ENCODE data around the gene ROR1. TPM values are rescaled to one million over a fixed set of nuclear protein-coding genes. Genes with fewer than 3 reads are reported as not detected.

Gene ROR1
- total and polyA plus RNA-seq, 10 of the 15 experiments (the other 5 are each of a cell fraction or from before 2014, with no cell fraction given): 0.02 to 0.08 (median 0.05) TPM; not detected in 6

DNA sequence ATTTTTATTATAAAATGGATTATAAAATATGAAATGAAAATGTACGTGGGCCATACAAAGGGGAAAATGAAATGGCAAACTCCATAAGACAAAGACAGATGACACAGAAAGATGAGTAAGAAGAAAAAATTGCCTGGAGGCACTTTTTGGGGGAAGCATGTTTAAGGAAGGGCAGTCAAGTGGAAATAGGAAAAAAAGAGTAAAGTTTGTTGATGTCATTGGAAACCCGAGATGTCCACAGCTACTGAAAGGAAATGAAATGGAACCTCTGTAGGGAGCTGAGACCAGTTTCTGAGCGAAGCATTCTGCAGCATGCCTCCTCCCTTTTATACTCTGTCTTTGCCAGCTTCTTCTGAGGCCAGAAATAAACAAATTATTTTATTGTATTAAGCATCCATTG lies 226.2 kb downstream of the ROR1 start:
- Histone ChIP-seq H3K36me3 (ENCODE audit: control insufficient read depth in 2 of 2, insufficient read depth in 2 of 2, low read length in 1 of 2) (no peaks in the 10 kb centered on the region), H3K27me3 (replicated peaks in 1 of 2; ENCODE audit: control insufficient read depth in 2 of 2, insufficient read depth in 2 of 2, low read length in 1 of 2) (no peaks in the 10 kb centered on the region), H3K4me3 (no peak overlapping the region), H4K20me1 (ENCODE audit: control insufficient read depth, insufficient read depth) (no peaks in the 10 kb centered on the region), H3K4me2 (ENCODE audit: control insufficient read depth, insufficient read depth) (no peak overlapping the region), H2AFZ (ENCODE audit: control insufficient read depth, low read depth, low read length) (no peak overlapping the region), H3K9me3 (replicated peaks; ENCODE audit: control insufficient read depth, insufficient read depth, low read length) (no peaks in the 10 kb centered on the region), H3K9ac (ENCODE audit: control insufficient read depth, insufficient read depth, low read length) (no peak overlapping the region), H3K27ac (ENCODE audit: control insufficient read depth, insufficient read depth) (no peak overlapping the region), H3K79me2 (ENCODE audit: control insufficient read depth, insufficient read depth, low read length) (no peaks in the 10 kb centered on the region), H3K4me1 (ENCODE audit: control insufficient read depth, insufficient read depth, low read length) (no peaks in the 10 kb centered on the region)
- RAD21 ChIA-PET (ENCODE audit: unreplicated experiment): no interaction called here
- WGBS (ENCODE audit: insufficient coverage, insufficient replicate concordance, low lambda C conversion rate, missing lambda C conversion rate): 13% methylated on average over 3 of the region's 3 CpGs
- no peak for TF ChIP-seq RB1 (IDR thresholded peaks at IDR 0.05; ENCODE audit: borderline replicate concordance)
- in situ Hi-C loops (cut with MboI) (no loop called here), intact Hi-C loops (cut with micrococcal nuclease; ENCODE audit: unreplicated experiment) (no loop called here)
- SMC1A ChIA-PET (ENCODE audit: uncharacterized antibody, unreplicated experiment): interaction anchor here (1.3 kb wide), 1 partner anchor 27 kb away, joined by 3 read pairs; no protein-coding TSS in a partner anchor
- no TSS peak for BruUV-seq (replicated peaks)
- DNase-seq (ENCODE audit: low read depth, low spot score): no peak
- ATAC-seq: no peak
- FAIRE-seq: no peak
- POLR2A ChIA-PET: no interaction called here
- CTCF ChIA-PET: no interaction called here

DNA sequence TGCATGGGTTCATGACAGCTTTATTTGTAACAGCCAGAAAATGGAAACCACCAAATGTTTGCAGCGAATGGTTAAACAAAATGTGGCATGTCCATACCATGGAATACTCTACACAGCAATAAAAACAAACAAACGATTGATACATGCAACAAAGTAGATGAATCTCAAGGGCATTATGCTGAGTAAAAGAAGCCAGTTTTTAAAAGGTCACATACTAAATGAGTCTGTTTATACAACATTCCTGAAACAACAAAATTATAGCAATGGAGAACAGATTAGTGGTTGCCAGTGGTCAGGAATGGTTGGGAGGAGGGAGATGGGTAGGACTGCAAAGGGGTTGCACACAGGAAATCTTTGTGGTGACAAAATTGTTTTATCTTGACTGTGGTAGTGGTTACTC lies 227.2 kb downstream of the ROR1 start:
- Histone ChIP-seq H3K4me1 (ENCODE audit: control insufficient read depth, insufficient read depth, low read length) (no peaks in the 10 kb centered on the region), H3K27ac (ENCODE audit: control insufficient read depth, insufficient read depth) (no peak overlapping the region), H3K4me2 (ENCODE audit: control insufficient read depth, insufficient read depth) (no peak overlapping the region), H3K4me3 (no peak overlapping the region), H3K79me2 (ENCODE audit: control insufficient read depth, insufficient read depth, low read length) (no peaks in the 10 kb centered on the region), H3K9me3 (replicated peaks; ENCODE audit: control insufficient read depth, insufficient read depth, low read length) (no peaks in the 10 kb centered on the region), H4K20me1 (ENCODE audit: control insufficient read depth, insufficient read depth) (no peaks in the 10 kb centered on the region), H3K36me3 (ENCODE audit: control insufficient read depth in 2 of 2, insufficient read depth in 2 of 2, low read length in 1 of 2) (no peaks in the 10 kb centered on the region), H3K27me3 (replicated peaks in 1 of 2; ENCODE audit: control insufficient read depth in 2 of 2, insufficient read depth in 2 of 2, low read length in 1 of 2) (no peaks in the 10 kb centered on the region), H3K9ac (ENCODE audit: control insufficient read depth, insufficient read depth, low read length) (no peak overlapping the region), H2AFZ (ENCODE audit: control insufficient read depth, low read depth, low read length) (no peak overlapping the region)
- no TSS peak for BruUV-seq (replicated peaks)
- CTCF ChIA-PET: interaction anchor here (1.4 kb wide), 1 partner anchor 243 kb away, joined by 3 read pairs; no protein-coding TSS in a partner anchor
- intact Hi-C loops (cut with micrococcal nuclease; ENCODE audit: unreplicated experiment) (no loop called here), in situ Hi-C loops (cut with MboI) (no loop called here)
- SMC1A ChIA-PET (ENCODE audit: uncharacterized antibody, unreplicated experiment): interaction anchor here (1.2 kb wide), 1 partner anchor 244 kb away, joined by 3 read pairs; no protein-coding TSS in a partner anchor
- DNase-seq (ENCODE audit: low read depth, low spot score) (no peak), FAIRE-seq (no peak), ATAC-seq (no peak)
- POLR2A ChIA-PET: no interaction called here
- RAD21 ChIA-PET (ENCODE audit: unreplicated experiment): interaction anchor here (0.6 kb wide), 1 partner anchor 247 kb away, joined by 4 read pairs; no protein-coding TSS in a partner anchor
- 40% methylated on average over 2 of the region's 2 CpGs for WGBS (ENCODE audit: insufficient coverage, insufficient replicate concordance, low lambda C conversion rate, missing lambda C conversion rate)
- no peak for TF ChIP-seq MEF2A (IDR thresholded peaks at IDR 0.05; ENCODE audit: insufficient read depth, low read depth, low read length)
- TF ChIP-seq, protein P1, sequence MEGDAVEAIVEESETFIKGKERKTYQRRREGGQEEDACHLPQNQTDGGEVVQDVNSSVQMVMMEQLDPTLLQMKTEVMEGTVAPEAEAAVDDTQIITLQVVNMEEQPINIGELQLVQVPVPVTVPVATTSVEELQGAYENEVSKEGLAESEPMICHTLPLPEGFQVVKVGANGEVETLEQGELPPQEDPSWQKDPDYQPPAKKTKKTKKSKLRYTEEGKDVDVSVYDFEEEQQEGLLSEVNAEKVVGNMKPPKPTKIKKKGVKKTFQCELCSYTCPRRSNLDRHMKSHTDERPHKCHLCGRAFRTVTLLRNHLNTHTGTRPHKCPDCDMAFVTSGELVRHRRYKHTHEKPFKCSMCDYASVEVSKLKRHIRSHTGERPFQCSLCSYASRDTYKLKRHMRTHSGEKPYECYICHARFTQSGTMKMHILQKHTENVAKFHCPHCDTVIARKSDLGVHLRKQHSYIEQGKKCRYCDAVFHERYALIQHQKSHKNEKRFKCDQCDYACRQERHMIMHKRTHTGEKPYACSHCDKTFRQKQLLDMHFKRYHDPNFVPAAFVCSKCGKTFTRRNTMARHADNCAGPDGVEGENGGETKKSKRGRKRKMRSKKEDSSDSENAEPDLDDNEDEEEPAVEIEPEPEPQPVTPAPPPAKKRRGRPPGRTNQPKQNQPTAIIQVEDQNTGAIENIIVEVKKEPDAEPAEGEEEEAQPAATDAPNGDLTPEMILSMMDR (IDR thresholded peaks at IDR 0.05 in 2 of 3, conservative IDR thresholded peaks at IDR 0.05 in 1 of 3; ENCODE audit: control insufficient read depth in 2 of 3, extremely low read depth in 1 of 3, insufficient read depth in 1 of 3, low read depth in 3 of 3, low read length in 3 of 3): no peak
- TF ChIP-seq SREBF2 (IDR thresholded peaks at IDR 0.05; ENCODE audit: low read length): no peak
- TF ChIP-seq GABPA (IDR thresholded peaks at IDR 0.05; ENCODE audit: low read depth): no peak
- no peak for TF ChIP-seq SMAD5 (IDR thresholded peaks at IDR 0.05; ENCODE audit: low read depth)
- TF ChIP-seq SMC3 (IDR thresholded peaks at IDR 0.05; ENCODE audit: borderline replicate concordance, low read length): no peak
- TF ChIP-seq TCF3 (IDR thresholded peaks at IDR 0.05; ENCODE audit: borderline replicate concordance, insufficient read depth, low read depth, low read length): no peak
- TF ChIP-seq YY1 (IDR thresholded peaks at IDR 0.05; ENCODE audit: low read depth, low read length): no peak
- TF ChIP-seq, protein P2, sequence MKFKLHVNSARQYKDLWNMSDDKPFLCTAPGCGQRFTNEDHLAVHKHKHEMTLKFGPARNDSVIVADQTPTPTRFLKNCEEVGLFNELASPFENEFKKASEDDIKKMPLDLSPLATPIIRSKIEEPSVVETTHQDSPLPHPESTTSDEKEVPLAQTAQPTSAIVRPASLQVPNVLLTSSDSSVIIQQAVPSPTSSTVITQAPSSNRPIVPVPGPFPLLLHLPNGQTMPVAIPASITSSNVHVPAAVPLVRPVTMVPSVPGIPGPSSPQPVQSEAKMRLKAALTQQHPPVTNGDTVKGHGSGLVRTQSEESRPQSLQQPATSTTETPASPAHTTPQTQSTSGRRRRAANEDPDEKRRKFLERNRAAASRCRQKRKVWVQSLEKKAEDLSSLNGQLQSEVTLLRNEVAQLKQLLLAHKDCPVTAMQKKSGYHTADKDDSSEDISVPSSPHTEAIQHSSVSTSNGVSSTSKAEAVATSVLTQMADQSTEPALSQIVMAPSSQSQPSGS (IDR thresholded peaks at IDR 0.05; ENCODE audit: low read length): no peak
- TF ChIP-seq, protein P3, sequence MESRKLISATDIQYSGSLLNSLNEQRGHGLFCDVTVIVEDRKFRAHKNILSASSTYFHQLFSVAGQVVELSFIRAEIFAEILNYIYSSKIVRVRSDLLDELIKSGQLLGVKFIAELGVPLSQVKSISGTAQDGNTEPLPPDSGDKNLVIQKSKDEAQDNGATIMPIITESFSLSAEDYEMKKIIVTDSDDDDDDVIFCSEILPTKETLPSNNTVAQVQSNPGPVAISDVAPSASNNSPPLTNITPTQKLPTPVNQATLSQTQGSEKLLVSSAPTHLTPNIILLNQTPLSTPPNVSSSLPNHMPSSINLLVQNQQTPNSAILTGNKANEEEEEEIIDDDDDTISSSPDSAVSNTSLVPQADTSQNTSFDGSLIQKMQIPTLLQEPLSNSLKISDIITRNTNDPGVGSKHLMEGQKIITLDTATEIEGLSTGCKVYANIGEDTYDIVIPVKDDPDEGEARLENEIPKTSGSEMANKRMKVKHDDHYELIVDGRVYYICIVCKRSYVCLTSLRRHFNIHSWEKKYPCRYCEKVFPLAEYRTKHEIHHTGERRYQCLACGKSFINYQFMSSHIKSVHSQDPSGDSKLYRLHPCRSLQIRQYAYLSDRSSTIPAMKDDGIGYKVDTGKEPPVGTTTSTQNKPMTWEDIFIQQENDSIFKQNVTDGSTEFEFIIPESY (IDR thresholded peaks at IDR 0.05): no peak
- TF ChIP-seq CHD2 (IDR thresholded peaks at IDR 0.05; ENCODE audit: borderline replicate concordance, low read depth, low read length): no peak
